ENCODE data around the gene DOCK9.

Gene DOCK9

GRCh38 chr13:98906746-98907502 lies 70.9 kb downstream of the DOCK9 start:
- Histone ChIP-seq H3K9ac (no peak overlapping the region), H3K4me3 (IDR thresholded peaks at IDR 0.05; ENCODE audit: insufficient read depth, low read depth, low read length) (no peak overlapping the region), H3K4me2 (no peak overlapping the region), H3K27me3 (ENCODE audit: insufficient read depth, low read depth) (no peaks in the 10 kb centered on the region), H4K20me1 (ENCODE audit: insufficient read depth) (no peaks in the 10 kb centered on the region), H3K27ac (no peak overlapping the region), H3K36me3 (ENCODE audit: insufficient read depth) (no peaks in the 10 kb centered on the region), H2AFZ (ENCODE audit: low read depth) (no peak overlapping the region), H3K4me1 (ENCODE audit: low read depth, poor library complexity, severe bottlenecking) (no peaks in the 10 kb centered on the region), H3K79me2 (ENCODE audit: insufficient read depth, low read depth) (no peaks in the 10 kb centered on the region)
- TF ChIP-seq CTCF (conservative IDR thresholded peaks at IDR 0.05; ENCODE audit: low read depth, low read length), result no peak

- Histone ChIP-seq H3K27me3 (ENCODE audit: insufficient read depth, low read depth) (no peaks in the 10 kb centered on the region), H2AFZ (ENCODE audit: low read depth) (no peak overlapping the region), H3K36me3 (ENCODE audit: insufficient read depth) (no peaks in the 10 kb centered on the region), H3K79me2 (ENCODE audit: insufficient read depth, low read depth) (no peaks in the 10 kb centered on the region), H3K4me1 (ENCODE audit: low read depth, poor library complexity, severe bottlenecking) (no peaks in the 10 kb centered on the region), H4K20me1 (ENCODE audit: insufficient read depth) (no peaks in the 10 kb centered on the region), H3K27ac (no peak overlapping the region), H3K4me3 (IDR thresholded peaks at IDR 0.05; ENCODE audit: insufficient read depth, low read depth, low read length) (no peak overlapping the region), H3K9ac (no peak overlapping the region), H3K4me2 (no peak overlapping the region)
- TF ChIP-seq CTCF (conservative IDR thresholded peaks at IDR 0.05; ENCODE audit: low read depth, low read length), result no peak
These were observed 72.7 kb downstream of the DOCK9 start for GRCh38 chr13:98905199-98905598.

- H3K79me2 ChIP-seq (ENCODE audit: insufficient read depth, low read depth), result no peaks in the 10 kb centered on the region
- no peak overlapping the region for H3K4me3 ChIP-seq (IDR thresholded peaks at IDR 0.05; ENCODE audit: insufficient read depth, low read depth, low read length)
- H3K9ac ChIP-seq, result no peak overlapping the region
- no peaks in the 10 kb centered on the region for H3K4me1 ChIP-seq (ENCODE audit: low read depth, poor library complexity, severe bottlenecking)
- no peaks in the 10 kb centered on the region for H3K36me3 ChIP-seq (ENCODE audit: insufficient read depth)
- no peak overlapping the region for H3K27ac ChIP-seq
- no peak overlapping the region for H2AFZ ChIP-seq (ENCODE audit: low read depth)
- H3K27me3 ChIP-seq (ENCODE audit: insufficient read depth, low read depth), result no peaks in the 10 kb centered on the region
- no peak for TF ChIP-seq CTCF (conservative IDR thresholded peaks at IDR 0.05; ENCODE audit: low read depth, low read length)
- H3K4me2 ChIP-seq, result no peak overlapping the region
- H4K20me1 ChIP-seq (ENCODE audit: insufficient read depth), result no peaks in the 10 kb centered on the region
These were observed 77.4 kb downstream of the DOCK9 start for GRCh38 chr13:98900442-98900841.

GRCh38 chr13:98897706-98898105 lies 80.2 kb downstream of the DOCK9 start:
- no peak overlapping the region for H3K9ac ChIP-seq
- no peak overlapping the region for H3K4me2 ChIP-seq
- no peak overlapping the region for H2AFZ ChIP-seq (ENCODE audit: low read depth)
- H3K36me3 ChIP-seq (ENCODE audit: insufficient read depth), result no peaks in the 10 kb centered on the region
- TF ChIP-seq CTCF (conservative IDR thresholded peaks at IDR 0.05; ENCODE audit: low read depth, low read length), result no peak
- H4K20me1 ChIP-seq (ENCODE audit: insufficient read depth), result no peaks in the 10 kb centered on the region
- no peak overlapping the region for H3K27ac ChIP-seq
- no peaks in the 10 kb centered on the region for H3K27me3 ChIP-seq (ENCODE audit: insufficient read depth, low read depth)
- H3K4me1 ChIP-seq (ENCODE audit: low read depth, poor library complexity, severe bottlenecking), result no peaks in the 10 kb centered on the region
- no peak overlapping the region for H3K4me3 ChIP-seq (IDR thresholded peaks at IDR 0.05; ENCODE audit: insufficient read depth, low read depth, low read length)
- no peaks in the 10 kb centered on the region for H3K79me2 ChIP-seq (ENCODE audit: insufficient read depth, low read depth)
